ENCODE data around the gene DPAGT1. TPM values are rescaled to one million over a fixed set of nuclear protein-coding genes. Genes with fewer than 3 reads are reported as not detected.

DPAGT1 gene
- total RNA-seq, 1 experiment from 2014 or later, result 45.1 TPM

DNA sequence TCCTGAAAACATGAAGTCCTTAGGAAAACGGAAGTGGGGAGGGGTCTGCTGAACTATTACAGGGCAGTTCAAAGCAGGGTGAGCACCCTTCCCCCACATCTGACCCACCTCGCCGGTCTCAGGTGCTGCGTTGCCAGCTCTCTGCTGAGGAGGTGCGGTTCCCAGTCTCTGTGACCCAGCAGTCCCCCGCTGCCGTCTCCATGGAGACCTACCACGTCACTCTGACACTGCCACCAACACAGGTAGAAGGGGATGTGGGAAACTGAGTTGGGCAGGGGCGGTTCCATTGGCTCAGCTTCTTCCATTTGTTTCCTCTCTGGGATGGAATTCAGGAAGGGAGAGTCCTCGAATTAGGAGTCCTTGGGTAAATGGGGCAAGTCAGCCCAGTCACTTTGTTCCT, 8.8 kb upstream of the DPAGT1 start:
- Histone ChIP-seq H4K20me1 (ENCODE audit: insufficient read depth) (no peaks in the 10 kb centered on the region), H3K4me3 (replicated peaks in 1 of 2; ENCODE audit: low read depth in 1 of 2, low read length in 2 of 2) (no peak overlapping the region), H2AFZ (ENCODE audit: low read depth, low read length, poor library complexity, severe bottlenecking) (no peak overlapping the region), H3K9ac (ENCODE audit: low read length) (no peak overlapping the region), H3K36me3 (ENCODE audit: control insufficient read depth in 1 of 2, insufficient read depth in 2 of 2, low read length in 2 of 2) (peaks cover 6 to 19% of the 10 kb centered on the region in 2 experiments; a peak in 2 of 4 replicates), H3K4me2 (ENCODE audit: low read length) (no peak overlapping the region), H3K27ac (ENCODE audit: low read depth, low read length) (no peak overlapping the region), H3K27me3 (ENCODE audit: insufficient read depth, low read length) (no peaks in the 10 kb centered on the region), H3K9me2 (ENCODE audit: insufficient read depth) (no peaks in the 10 kb centered on the region), H3K4me1 (ENCODE audit: control insufficient read depth in 1 of 2, insufficient read depth in 2 of 2, low read length in 2 of 2) (peaks cover 16 to 31% of the 10 kb centered on the region in 2 experiments), H3K9me3 (ENCODE audit: control insufficient read depth in 1 of 2, insufficient read depth in 1 of 2, low read depth in 1 of 2, low read length in 2 of 2) (no peaks in the 10 kb centered on the region), H3K79me2 (ENCODE audit: insufficient read depth, low read length) (peaks cover 6% of the 10 kb centered on the region; the same call in 1 of the 2 replicates)
- POLR2A ChIA-PET, result interaction anchor here (2.9 kb wide), 1 partner anchor 11 kb away, joined by 9 read pairs; the partner anchor contains the start of gene HINFP
- intact Hi-C loops (cut with micrococcal nuclease), result no loop called here
- BruUV-seq (replicated peaks), result no TSS peak
- CTCF ChIA-PET, result no interaction called here
- no peak for ATAC-seq
- TF ChIP-seq, protein P1, sequence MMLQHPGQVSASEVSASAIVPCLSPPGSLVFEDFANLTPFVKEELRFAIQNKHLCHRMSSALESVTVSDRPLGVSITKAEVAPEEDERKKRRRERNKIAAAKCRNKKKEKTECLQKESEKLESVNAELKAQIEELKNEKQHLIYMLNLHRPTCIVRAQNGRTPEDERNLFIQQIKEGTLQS (IDR thresholded peaks at IDR 0.05), result no peak
- TF ChIP-seq SIN3A (IDR thresholded peaks at IDR 0.05; ENCODE audit: low read depth) (no peak), CEBPB (IDR thresholded peaks at IDR 0.05; ENCODE audit: low read depth) (no peak), CBX3 (IDR thresholded peaks at IDR 0.05; ENCODE audit: low read depth) (no peak), EZH2phosphoT487 (IDR thresholded peaks at IDR 0.05; ENCODE audit: borderline replicate concordance) (no peak), ZFX (IDR thresholded peaks at IDR 0.05) (no peak), RAD21 (IDR thresholded peaks at IDR 0.05; ENCODE audit: low read depth) (no peak), FOSL1 (IDR thresholded peaks at IDR 0.05; ENCODE audit: low read depth) (no peak), EZH2 (IDR thresholded peaks at IDR 0.05) (no peak), POLR2AphosphoS5 (IDR thresholded peaks at IDR 0.05; ENCODE audit: low read depth, low read length) (no peak), YY1 (IDR thresholded peaks at IDR 0.05; ENCODE audit: extremely low read depth, insufficient replicate concordance, low read depth, low read length) (no peak), EGR1 (IDR thresholded peaks at IDR 0.05; ENCODE audit: low read depth) (no peak), ELF1 (IDR thresholded peaks at IDR 0.05; ENCODE audit: borderline replicate concordance, low read depth) (no peak), JUND (IDR thresholded peaks at IDR 0.05) (no peak), SP1 (IDR thresholded peaks at IDR 0.05; ENCODE audit: low read depth) (no peak)
- TF ChIP-seq, protein P2, sequence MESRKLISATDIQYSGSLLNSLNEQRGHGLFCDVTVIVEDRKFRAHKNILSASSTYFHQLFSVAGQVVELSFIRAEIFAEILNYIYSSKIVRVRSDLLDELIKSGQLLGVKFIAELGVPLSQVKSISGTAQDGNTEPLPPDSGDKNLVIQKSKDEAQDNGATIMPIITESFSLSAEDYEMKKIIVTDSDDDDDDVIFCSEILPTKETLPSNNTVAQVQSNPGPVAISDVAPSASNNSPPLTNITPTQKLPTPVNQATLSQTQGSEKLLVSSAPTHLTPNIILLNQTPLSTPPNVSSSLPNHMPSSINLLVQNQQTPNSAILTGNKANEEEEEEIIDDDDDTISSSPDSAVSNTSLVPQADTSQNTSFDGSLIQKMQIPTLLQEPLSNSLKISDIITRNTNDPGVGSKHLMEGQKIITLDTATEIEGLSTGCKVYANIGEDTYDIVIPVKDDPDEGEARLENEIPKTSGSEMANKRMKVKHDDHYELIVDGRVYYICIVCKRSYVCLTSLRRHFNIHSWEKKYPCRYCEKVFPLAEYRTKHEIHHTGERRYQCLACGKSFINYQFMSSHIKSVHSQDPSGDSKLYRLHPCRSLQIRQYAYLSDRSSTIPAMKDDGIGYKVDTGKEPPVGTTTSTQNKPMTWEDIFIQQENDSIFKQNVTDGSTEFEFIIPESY (IDR thresholded peaks at IDR 0.05; ENCODE audit: extremely low read depth, insufficient replicate concordance, low read length), result no peak
- TF ChIP-seq, protein P3, sequence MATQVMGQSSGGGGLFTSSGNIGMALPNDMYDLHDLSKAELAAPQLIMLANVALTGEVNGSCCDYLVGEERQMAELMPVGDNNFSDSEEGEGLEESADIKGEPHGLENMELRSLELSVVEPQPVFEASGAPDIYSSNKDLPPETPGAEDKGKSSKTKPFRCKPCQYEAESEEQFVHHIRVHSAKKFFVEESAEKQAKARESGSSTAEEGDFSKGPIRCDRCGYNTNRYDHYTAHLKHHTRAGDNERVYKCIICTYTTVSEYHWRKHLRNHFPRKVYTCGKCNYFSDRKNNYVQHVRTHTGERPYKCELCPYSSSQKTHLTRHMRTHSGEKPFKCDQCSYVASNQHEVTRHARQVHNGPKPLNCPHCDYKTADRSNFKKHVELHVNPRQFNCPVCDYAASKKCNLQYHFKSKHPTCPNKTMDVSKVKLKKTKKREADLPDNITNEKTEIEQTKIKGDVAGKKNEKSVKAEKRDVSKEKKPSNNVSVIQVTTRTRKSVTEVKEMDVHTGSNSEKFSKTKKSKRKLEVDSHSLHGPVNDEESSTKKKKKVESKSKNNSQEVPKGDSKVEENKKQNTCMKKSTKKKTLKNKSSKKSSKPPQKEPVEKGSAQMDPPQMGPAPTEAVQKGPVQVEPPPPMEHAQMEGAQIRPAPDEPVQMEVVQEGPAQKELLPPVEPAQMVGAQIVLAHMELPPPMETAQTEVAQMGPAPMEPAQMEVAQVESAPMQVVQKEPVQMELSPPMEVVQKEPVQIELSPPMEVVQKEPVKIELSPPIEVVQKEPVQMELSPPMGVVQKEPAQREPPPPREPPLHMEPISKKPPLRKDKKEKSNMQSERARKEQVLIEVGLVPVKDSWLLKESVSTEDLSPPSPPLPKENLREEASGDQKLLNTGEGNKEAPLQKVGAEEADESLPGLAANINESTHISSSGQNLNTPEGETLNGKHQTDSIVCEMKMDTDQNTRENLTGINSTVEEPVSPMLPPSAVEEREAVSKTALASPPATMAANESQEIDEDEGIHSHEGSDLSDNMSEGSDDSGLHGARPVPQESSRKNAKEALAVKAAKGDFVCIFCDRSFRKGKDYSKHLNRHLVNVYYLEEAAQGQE (IDR thresholded peaks at IDR 0.05; ENCODE audit: low read depth), result no peak
- TF ChIP-seq, protein P4, sequence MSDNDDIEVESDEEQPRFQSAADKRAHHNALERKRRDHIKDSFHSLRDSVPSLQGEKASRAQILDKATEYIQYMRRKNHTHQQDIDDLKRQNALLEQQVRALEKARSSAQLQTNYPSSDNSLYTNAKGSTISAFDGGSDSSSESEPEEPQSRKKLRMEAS (IDR thresholded peaks at IDR 0.05), result no peak
- TF ChIP-seq, protein P5, sequence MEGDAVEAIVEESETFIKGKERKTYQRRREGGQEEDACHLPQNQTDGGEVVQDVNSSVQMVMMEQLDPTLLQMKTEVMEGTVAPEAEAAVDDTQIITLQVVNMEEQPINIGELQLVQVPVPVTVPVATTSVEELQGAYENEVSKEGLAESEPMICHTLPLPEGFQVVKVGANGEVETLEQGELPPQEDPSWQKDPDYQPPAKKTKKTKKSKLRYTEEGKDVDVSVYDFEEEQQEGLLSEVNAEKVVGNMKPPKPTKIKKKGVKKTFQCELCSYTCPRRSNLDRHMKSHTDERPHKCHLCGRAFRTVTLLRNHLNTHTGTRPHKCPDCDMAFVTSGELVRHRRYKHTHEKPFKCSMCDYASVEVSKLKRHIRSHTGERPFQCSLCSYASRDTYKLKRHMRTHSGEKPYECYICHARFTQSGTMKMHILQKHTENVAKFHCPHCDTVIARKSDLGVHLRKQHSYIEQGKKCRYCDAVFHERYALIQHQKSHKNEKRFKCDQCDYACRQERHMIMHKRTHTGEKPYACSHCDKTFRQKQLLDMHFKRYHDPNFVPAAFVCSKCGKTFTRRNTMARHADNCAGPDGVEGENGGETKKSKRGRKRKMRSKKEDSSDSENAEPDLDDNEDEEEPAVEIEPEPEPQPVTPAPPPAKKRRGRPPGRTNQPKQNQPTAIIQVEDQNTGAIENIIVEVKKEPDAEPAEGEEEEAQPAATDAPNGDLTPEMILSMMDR (IDR thresholded peaks at IDR 0.05 in 2 of 3, conservative IDR thresholded peaks at IDR 0.05 in 1 of 3; ENCODE audit: borderline replicate concordance in 1 of 3, insufficient read depth in 1 of 3, low read depth in 2 of 3, low read length in 2 of 3), result no peak
- DNase-seq (ENCODE audit: low read depth, low spot score), result no peak
- RAD21 ChIA-PET (ENCODE audit: low non-redundant PET in 1 of 2, low total read pairs in 2 of 2, uncharacterized antibody in 2 of 2, unreplicated experiment in 2 of 2), result interaction anchor here in 1 of 2 experiments (0.6 kb wide), 1 partner anchor 294 kb away, joined by 3 read pairs; no protein-coding TSS in a partner anchor
